Upper lobe of left lung (tissue), 4 donors: ENCODE measurements around the gene SPARCL1.

Source experiments
- CTCF ChIP-seq, 6 experiments: fragments of 450-650 bp in 4 of 6; fragments of 200-600 bp in 2 of 6; sonication (generic) in 2 of 6; IDR thresholded peaks; one replicate each; pipeline ENCODE4 v1.5.1; 2016 to 2019; ENCODE audit warnings: antibody characterized with exemption in 6 of 6
- EP300 ChIP-seq, 4 donors: sonication (generic); formaldehyde crosslinking; IDR thresholded peaks; one replicate each; pipeline ENCODE4 v1.5.1; 2017; ENCODE audit warnings: antibody characterized with exemption in 4 of 4, control low read depth in 2 of 4
- POLR2A ChIP-seq, 4 donors: fragments of 450-650 bp; IDR thresholded peaks; one replicate each; pipeline ENCODE4 v1.5.1; 2016 to 2017; ENCODE audit warnings: antibody characterized with exemption in 4 of 4, mild to moderate bottlenecking in 2 of 4

- TF ChIP-seq CTCF (IDR thresholded peaks at IDR 0.05): no peak
- TF ChIP-seq POLR2A (IDR thresholded peaks at IDR 0.05): no peak
- TF ChIP-seq EP300 (IDR thresholded peaks at IDR 0.05): no peak
Observed at GRCh38 chr4:87510747-87511146, 18.4 kb downstream of the SPARCL1 start.
